Heart right ventricle (tissue), 16 donors: ENCODE measurements around the gene PAN2. TPM values are rescaled to one million over a fixed set of nuclear protein-coding genes. Genes with fewer than 3 reads are reported as not detected.

Source experiments
- ATAC-seq, 8 donors: fragments of 200-7000 bp; cut with Tn5 transposase; one replicate each; pipeline ENCODE4 v1.9.1; 2020; ENCODE audit warnings: mild to moderate bottlenecking in 8 of 8, moderate library complexity in 8 of 8, moderate number of reproducible peaks in 1 of 8
- DNase-seq, 2 donors: peaks; one replicate each; pipeline ENCODE4 v3.0.0-alpha.2; 2020
- H3K27ac ChIP-seq, 10 donors: fragments of 200-600 bp; sonication (generic) in 2 of 10; one replicate each; pipeline versions ENCODE4 v1.5.0 to v1.8.0; 2020 to 2022; ENCODE audit warnings: mild to moderate bottlenecking in 3 of 10
- H3K27me3 ChIP-seq, 7 donors: fragments of 200-600 bp; one replicate each; pipeline ENCODE4 v1.8.0; 2021 to 2022; ENCODE audit warnings: mild to moderate bottlenecking in 2 of 7
- H3K36me3 ChIP-seq, 9 donors: fragments of 200-600 bp; sonication (generic) in 1 of 9; one replicate each; pipeline versions ENCODE4 v1.5.0 to v1.8.0; 2020 to 2022; ENCODE audit warnings: mild to moderate bottlenecking in 2 of 9
- H3K4me1 ChIP-seq, 9 donors: fragments of 200-600 bp; sonication (generic) in 1 of 9; one replicate each; pipeline versions ENCODE4 v1.5.0 to v1.8.0; 2020 to 2022; ENCODE audit warnings: mild to moderate bottlenecking in 4 of 9
- H3K4me3 ChIP-seq, 10 donors: fragments of 200-600 bp; sonication (generic) in 2 of 10; one replicate each; pipeline versions ENCODE4 v1.5.0 to v1.8.0; 2020 to 2022; ENCODE audit warnings: mild to moderate bottlenecking in 7 of 10, moderate library complexity in 2 of 10
- H3K9me3 ChIP-seq, 11 donors: fragments of 200-600 bp in 10 of 11; sonication (generic) in 2 of 11; one replicate each; pipeline versions ENCODE4 v1.5.0 to v1.8.0; 2013 to 2022; ENCODE audit warnings: mild to moderate bottlenecking in 2 of 11, control low read depth in 1 of 11, moderate library complexity in 1 of 11
- CTCF ChIP-seq, 9 donors: fragments of 200-600 bp; sonication (generic) in 2 of 9; IDR thresholded peaks; one replicate each; pipeline versions ENCODE4 v1.5.0 to v1.8.0; 2021 to 2022; ENCODE audit warnings: antibody characterized with exemption in 9 of 9, mild to moderate bottlenecking in 5 of 9, moderate library complexity in 1 of 9
- WGBS, 2 donors: extraction: QIAGEN DNeasy Blood & Tissue Kit; methylation state at CpG; one replicate each; pipeline ENCODE4 v1.1.7; 2013; ENCODE audit warnings: inconsistent platforms in 1 of 2; 5-methylcytosine and 5-hydroxymethylcytosine counted together
- intact Hi-C, 10 donors: fragments of 100-400 bp; cut with DNase I; formaldehyde crosslinking; loops; one replicate each; pipeline versions ENCODE4 v1.11.1 to v1.14.2; 2022
- polyA plus RNA-seq, 2 donors: library from polyadenylated mRNA; stranded (reverse); fragments of 200-250 nt; gene quantifications; one replicate each; pipeline ENCODE4 v1.2.3, GENCODE V29; 2013
- total RNA-seq, 10 donors: library from RNA; stranded (reverse); fragmentation: NEBNext Ultra II Directional in 3 of 10; extraction: Animal tissue kit (Norgen Biotek cat#: 25700) in 3 of 10; gene quantifications; one replicate each; pipeline versions ENCODE4 v1.2.1 to v1.2.4, GENCODE V29; 2021 to 2023
- donor health status: Arrhythmogenic right ventricular cardiomyopathy.
- donor health status: ischemic (EF 13 %, LVEDD 7.1; RV severe dilation, severe dysfunction).
- donor health status: healthy with polysubstance abuse.
- donor health status: DM: no; HTN: yes; CAD: no.
- donor health status: DM: no; HTN: no; CAD: no.
- donor health status: ischemic (EF 25% LVEDD 6.9; RV normal size, moderate dysfunction).
- donor health status: ischemic (EF 25% LVEDD 5.7; RV mildly dilated, moderate dysfunction).
- donor health status: healthy.
- donor health status: DM: yes; HTN: yes; CAD: no.
- donor health status: Ischemic cardiomyopathy.
- donor health status: ischemic (EF 35%, LVEDD 5.7; RV mildly dilated, moderate dysfunction).
- donor health status: nonischemic (EF 11% LVEDD 7.7; RV severe dilation, severe dysfunction).
- donor health status: DM: yes; HTN: yes; CAD: no.
- donor health status: PGD.
- donor health status: ischemic (EF 29% LVEDD 5.4; RV normal size, mild dysfunction).
- donor health status: nonischemic (EF 23%, LVEDD 6.1; RV moderate dilation, normal function).

Gene PAN2
- total and polyA plus RNA-seq, 12 donors: 20.6 to 85.3 (median 38.1) TPM

GRCh38 chr12:56296295-56296694, 37.5 kb downstream of the PAN2 start:
- Histone ChIP-seq H3K36me3 (peaks cover 0 to 65% (median 8%) of the 10 kb centered on the region in 9 donors), H3K27ac (peak overlapping the region in 1 of 10 donors; percentile 25), H3K27me3 (no peaks in the 10 kb centered on the region), H3K4me3 (no peak overlapping the region), H3K9me3 (no peaks in the 10 kb centered on the region), H3K4me1 (peaks cover 17 to 88% (median 68%) of the 10 kb centered on the region in 9 donors)
- WGBS, 2 donors: 69 to 80% methylated on average over 5 of the region's 5 CpGs
- TF ChIP-seq CTCF (IDR thresholded peaks at IDR 0.05): no peak
- DNase-seq (no peak), ATAC-seq (no peak)
- intact Hi-C loops: no loop called here

GRCh38 chr12:56293795-56294194, 40.0 kb downstream of the PAN2 start:
- ATAC-seq (peak in 2 of 8 donors; percentile 34 to 55), DNase-seq (no peak)
- H3K9me3 ChIP-seq: no peaks in the 10 kb centered on the region
- peak overlapping the region in 4 of 10 donors; percentile 9 to 37 (median 26) for H3K27ac ChIP-seq
- WGBS, 2 donors: 53 to 66% methylated on average over 5 of the region's 5 CpGs
- intact Hi-C loops: loop anchor here in 1 of 10 donors (2.0 kb wide), 1 partner anchor 27 kb away; the partner anchor contains the start of gene COQ10A
- no peaks in the 10 kb centered on the region for H3K27me3 ChIP-seq
- H3K4me1 ChIP-seq: peaks cover 11 to 77% (median 58%) of the 10 kb centered on the region in 9 donors
- no peak for TF ChIP-seq CTCF (IDR thresholded peaks at IDR 0.05)
- peaks cover 0 to 90% (median 9%) of the 10 kb centered on the region in 9 donors for H3K36me3 ChIP-seq
- no peak overlapping the region for H3K4me3 ChIP-seq

- WGBS, 2 donors: 81 to 89% methylated on average over 3 of the region's 3 CpGs
- H3K36me3 ChIP-seq: peaks cover 0 to 93% (median 17%) of the 10 kb centered on the region in 9 donors
Measured at GRCh38 chr12:56288705-56289387, 45.0 kb downstream of the PAN2 start.

More at GRCh38 chr12:56288705-56289387, 45.0 kb downstream of the PAN2 start:
- Histone ChIP-seq H3K9me3 (no peaks in the 10 kb centered on the region), H3K4me1 (peaks cover 0 to 62% (median 46%) of the 10 kb centered on the region in 9 donors), H3K27me3 (no peaks in the 10 kb centered on the region), H3K4me3 (no peak overlapping the region), H3K27ac (peak overlapping the region in 1 of 10 donors; percentile 7)
- intact Hi-C loops: no loop called here
- no peak for TF ChIP-seq CTCF (IDR thresholded peaks at IDR 0.05)
- DNase-seq (no peak), ATAC-seq (no peak)
